OCI-LY7 (cell line): Measurements from ENCODE around the gene NOL4L. TPM values are rescaled to one million over a fixed set of nuclear protein-coding genes. Genes with fewer than 3 reads are reported as not detected.

ENCODE experiments used
- BruUV-seq: library from RNA; stranded (reverse); fragments of 400-500 nt; replicated peaks from 2 replicates; lab custom pipeline; 2021; lab: Mats Ljungman, UMichigan
- CTCF ChIA-PET: fragments of 300-600 bp; sonication (Branson Sonifier 250); formaldehyde crosslinking; loops from one replicate; lab custom pipeline; 2022; ENCODE audit warnings: antibody characterized with exemption; ENCODE audit not compliant: unreplicated experiment; lab: Charles Lee
- POLR2A ChIA-PET: fragments of 300-600 bp; sonication (Branson Sonifier 250); formaldehyde crosslinking; loops from one replicate; lab custom pipeline; 2022; ENCODE audit warnings: antibody characterized with exemption; lab: Charles Lee
- DNase-seq: peaks from one replicate; pipeline ENCODE4 v3.0.0-alpha.2; 2015; ENCODE audit warnings: low spot score
- H2AFZ ChIP-seq: fragments of 200-600 bp; sonication (generic), shearing (Covaris generic); 2 replicates; pipeline ENCODE4 v1.6.1; 2014; ENCODE audit warnings: mild to moderate bottlenecking, antibody characterized with exemption, low read length, moderate library complexity
- H3K27ac ChIP-seq: fragments of 200-600 bp; sonication (generic); 2 replicates; pipeline ENCODE4 v1.5.1; 2014; ENCODE audit warnings: mixed run types, low read depth, mild to moderate bottlenecking, moderate library complexity, low read length, inconsistent platforms; ENCODE audit not compliant: poor library complexity, severe bottlenecking
- H3K36me3 ChIP-seq: fragments of 200-600 bp; sonication (generic); 2 replicates; pipeline ENCODE4 v1.6.1; 2014; ENCODE audit warnings: mild to moderate bottlenecking, antibody characterized with exemption, low read length, moderate library complexity, mixed read lengths; ENCODE audit not compliant: insufficient read depth
- H3K4me1 ChIP-seq: fragments of 200-600 bp; sonication (generic); 2 replicates; pipeline ENCODE4 v1.5.1; 2014; ENCODE audit warnings: mild to moderate bottlenecking, low read length; ENCODE audit not compliant: insufficient read depth, poor library complexity, severe bottlenecking
- H3K4me2 ChIP-seq: fragments of 200-600 bp; sonication (generic); 2 replicates; pipeline ENCODE4 v1.6.1; 2014; ENCODE audit warnings: mild to moderate bottlenecking, low read length
- H3K4me3 ChIP-seq: fragments of 200-600 bp; sonication (generic); 2 replicates; pipeline ENCODE4 v1.5.1; 2014; ENCODE audit warnings: mild to moderate bottlenecking, low read depth, low read length; ENCODE audit not compliant: poor library complexity, severe bottlenecking
- H3K79me2 ChIP-seq: fragments of 200-600 bp; sonication (generic); 2 replicates; pipeline ENCODE4 v1.6.1; 2016; ENCODE audit warnings: low read depth, mild to moderate bottlenecking, low read length, moderate library complexity, mixed read lengths; ENCODE audit not compliant: insufficient read depth
- H3K9me2 ChIP-seq: fragments of 200-600 bp; sonication (generic); 2 replicates; pipeline ENCODE4 v1.6.1; 2016; ENCODE audit warnings: mild to moderate bottlenecking, low read length, mixed read lengths; ENCODE audit not compliant: insufficient read depth
- H3K9me3 ChIP-seq: fragments of 200-600 bp; sonication (generic); 2 replicates; pipeline ENCODE4 v1.6.1; 2014; ENCODE audit warnings: mild to moderate bottlenecking, mixed run types, low read length, mixed read lengths
- H4K20me1 ChIP-seq: fragments of 200-600 bp; sonication (generic); 2 replicates; pipeline ENCODE4 v1.6.1; 2014; ENCODE audit warnings: mild to moderate bottlenecking, antibody characterized with exemption, low read length, moderate library complexity, mixed read lengths; ENCODE audit not compliant: insufficient read depth
- CTCF ChIP-seq: fragments of 200-600 bp; sonication (generic); conservative IDR thresholded peaks from 2 replicates; pipeline ENCODE4 v1.5.1; 2014; ENCODE audit warnings: mild to moderate bottlenecking, antibody characterized with exemption, low read length, moderate library complexity, mixed read lengths
- EZH2phosphoT487 ChIP-seq: fragments of 200-600 bp; sonication (generic); IDR thresholded peaks from 2 replicates; pipeline ENCODE4 v1.6.1; 2018; ENCODE audit warnings: low read depth, borderline replicate concordance, mild to moderate bottlenecking, mixed run types, antibody characterized with exemption, low read length, moderate library complexity, mixed read lengths
- intact Hi-C: fragments of 100-400 bp; cut with micrococcal nuclease; formaldehyde crosslinking; loops from one replicate; pipeline ENCODE4 v1.10.0; 2022; ENCODE audit not compliant: unreplicated experiment
- total RNA-seq, 2 experiments: library from RNA; depleted of rRNA in 1 of 2; stranded (reverse); fragments of >200 nt in 1 of 2; shearing (Covaris generic) in 1 of 2; gene quantifications; 2 replicates each; pipeline ENCODE4 v1.2.3, GENCODE V29; 2014 to 2022

NOL4L gene
- total RNA-seq, 2 experiments from 2014 or later, result 3.9 to 4.2 TPM

DNA sequence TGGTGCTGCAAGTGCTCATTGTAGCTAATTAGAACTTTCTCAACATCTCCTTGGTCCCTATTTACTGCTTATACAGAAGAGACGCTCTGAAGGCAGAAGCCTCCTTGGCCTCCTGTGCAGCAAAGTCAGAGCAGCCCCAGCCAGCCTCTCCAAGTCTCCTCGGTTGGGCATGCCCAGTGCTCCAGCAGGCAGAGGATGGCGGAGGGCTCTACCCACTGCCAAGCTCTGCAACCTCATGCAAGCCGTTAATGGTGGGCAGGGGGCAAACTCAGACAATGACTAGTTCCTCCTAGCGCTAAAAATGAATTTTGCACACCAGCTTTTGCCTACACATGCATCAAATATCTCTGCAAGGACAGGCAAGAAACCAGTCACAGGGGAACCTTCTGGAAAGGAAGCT lies 27.8 kb downstream of the NOL4L start:
- no peak overlapping the region for H3K4me2 ChIP-seq
- no peaks in the 10 kb centered on the region for H3K9me2 ChIP-seq
- H3K4me3 ChIP-seq, result no peak overlapping the region
- no peaks in the 10 kb centered on the region for H3K9me3 ChIP-seq
- H3K36me3 ChIP-seq, result no peaks in the 10 kb centered on the region
- H2AFZ ChIP-seq, result no peak overlapping the region
- TF ChIP-seq EZH2phosphoT487 (no peak), CTCF (no peak)
- no peak for DNase-seq
- intact Hi-C loops, result no loop called here
- ChIA-PET CTCF (interaction anchor here (1.0 kb wide), 1 partner anchor 14 kb away, joined by 4 read pairs; no protein-coding TSS in a partner anchor), POLR2A (interaction anchor here (0.6 to 0.7 kb wide), 2 partner anchors 29 to 38 kb away, joined by 3 read pairs; no protein-coding TSS in a partner anchor)
- H3K27ac ChIP-seq, result no peak overlapping the region
- H3K4me1 ChIP-seq, result no peaks in the 10 kb centered on the region
- H4K20me1 ChIP-seq, result no peaks in the 10 kb centered on the region
- BruUV-seq, result no TSS peak
- no peaks in the 10 kb centered on the region for H3K79me2 ChIP-seq

- Histone ChIP-seq H3K4me3 (no peak overlapping the region), H3K27ac (no peak overlapping the region), H2AFZ (no peak overlapping the region), H3K36me3 (no peaks in the 10 kb centered on the region), H3K79me2 (no peaks in the 10 kb centered on the region), H3K9me3 (no peaks in the 10 kb centered on the region), H3K4me1 (no peaks in the 10 kb centered on the region), H3K9me2 (no peaks in the 10 kb centered on the region), H4K20me1 (no peaks in the 10 kb centered on the region), H3K4me2 (no peak overlapping the region)
- no peak for DNase-seq
- TF ChIP-seq EZH2phosphoT487 (no peak), CTCF (no peak)
- CTCF ChIA-PET, result interaction anchor here (1.0 kb wide), 1 partner anchor 15 kb away, joined by 4 read pairs; no protein-coding TSS in a partner anchor
- POLR2A ChIA-PET, result interaction anchor here (0.6 to 0.8 kb wide), 3 partner anchors 22 to 350 kb away, joined by 3 to 7 read pairs (median 3); no protein-coding TSS in a partner anchor
- no TSS peak for BruUV-seq
- intact Hi-C loops, result no loop called here
Measured at GRCh38 chr20:32556312-32557184, 28.6 kb downstream of the NOL4L start.

GRCh38 chr20:32555584-32555983 lies 29.5 kb downstream of the NOL4L start:
- Histone ChIP-seq H3K79me2 (no peaks in the 10 kb centered on the region), H3K9me2 (no peaks in the 10 kb centered on the region), H3K27ac (no peak overlapping the region), H3K4me2 (no peak overlapping the region), H4K20me1 (no peaks in the 10 kb centered on the region), H3K9me3 (no peaks in the 10 kb centered on the region), H3K4me1 (no peaks in the 10 kb centered on the region), H2AFZ (no peak overlapping the region), H3K4me3 (no peak overlapping the region), H3K36me3 (no peaks in the 10 kb centered on the region)
- TF ChIP-seq EZH2phosphoT487 (no peak), CTCF (no peak)
- ChIA-PET CTCF (no interaction called here), POLR2A (no interaction called here)
- intact Hi-C loops, result no loop called here
- no peak for DNase-seq
- BruUV-seq, result no TSS peak
